ENCODE measurements around the gene PRTN3. TPM values are rescaled to one million over a fixed set of nuclear protein-coding genes. Genes with fewer than 3 reads are reported as not detected.
A peak's percentile ranks its signal among the peaks of the same experiment; 100 is the strongest.

The PRTN3 gene
- total and polyA plus RNA-seq, 2 of the 4 experiments (the other 2 are of a cell fraction), result not detected

DNA sequence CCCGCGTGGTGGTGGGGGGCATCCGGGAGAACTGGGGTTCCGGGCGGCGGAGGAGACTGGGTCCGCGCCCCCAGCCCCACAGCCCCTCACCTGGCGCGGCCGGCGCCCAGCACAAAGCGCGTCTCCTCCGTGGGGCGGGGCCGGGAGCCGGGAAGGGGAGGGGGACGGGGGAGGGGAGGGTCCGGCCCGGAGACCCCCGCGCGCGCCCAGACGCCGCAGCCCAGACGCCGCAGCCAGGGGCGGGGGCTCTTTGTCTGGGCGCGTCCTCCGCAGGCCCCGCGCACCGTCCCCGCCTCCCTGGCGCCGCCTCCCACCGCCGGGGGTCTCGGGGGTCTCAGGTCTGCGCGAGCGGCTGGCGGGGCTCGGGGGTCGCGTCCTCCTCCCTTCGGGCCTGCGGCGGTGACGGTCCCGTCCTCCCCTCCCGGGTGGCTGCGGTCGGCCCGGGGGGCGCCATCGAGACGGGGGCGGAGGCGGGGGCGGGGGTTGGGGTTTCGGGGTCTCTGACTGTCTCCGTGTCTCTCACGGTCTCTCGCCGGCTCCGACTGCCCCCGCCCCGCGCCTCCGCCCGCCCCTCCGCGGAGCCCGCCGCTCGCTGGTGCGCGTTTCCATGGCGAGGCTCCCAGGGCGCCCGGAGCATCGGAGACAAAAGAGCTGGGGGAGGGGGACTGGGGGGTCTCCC, 18.8 kb upstream of the PRTN3 start, which contains the start of gene PLPPR3:
TSS of gene PLPPR3 (minus strand) at position 131 of the 679 bp plus-strand sequence. CDS start 396 bp downstream, outside the sequence.
- H4K20me1 ChIP-seq (ENCODE audit: insufficient read depth, low read length), result no peaks in the 10 kb centered on the region
- no peak within 1 kb of the TSS for H2BK120ac ChIP-seq (ENCODE audit: low read depth, low read length)
- in situ Hi-C loops (cut with MboI; ENCODE audit: low sequenced_read_pairs), result no loop called here
- no peak within 1 kb of the TSS for H4K8ac ChIP-seq (ENCODE audit: low read depth in 2 of 2, low read length in 2 of 2)
- H4K91ac ChIP-seq (ENCODE audit: insufficient read depth, low read depth, low read length), result no peak within 1 kb of the TSS
- peaks cover 3% of the 10 kb centered on the region; the same call in 1 of the 2 replicates for H3K4me1 ChIP-seq (ENCODE audit: control insufficient read depth, insufficient read depth, low read length)
- BruUV-seq (replicated peaks), result no TSS peak
- dilution Hi-C loops (cut with HindIII; ENCODE audit: low sequenced_read_pairs, unreplicated experiment), result no loop called here
- ATAC-seq (ENCODE audit: low read depth), result peak; percentile 30
- no peak within 1 kb of the TSS for H2AK9ac ChIP-seq (replicated peaks; ENCODE audit: low read depth, low read length, poor library complexity)
- CTCF ChIA-PET, result no interaction called here
- H3K79me1 ChIP-seq (ENCODE audit: low read depth in 1 of 2, low read length in 2 of 2), result no peaks in the 10 kb centered on the region
- no peak within 1 kb of the TSS for H3K56ac ChIP-seq (ENCODE audit: extremely low read depth, insufficient read depth, low read length)
- no peak within 1 kb of the TSS; the same call in 1 of the 2 replicates for H3K27ac ChIP-seq (ENCODE audit: insufficient read depth, low read length)
- no peak within 1 kb of the TSS for H2BK20ac ChIP-seq (ENCODE audit: low read depth, low read length)
- no peak within 1 kb of the TSS for H3K9ac ChIP-seq (ENCODE audit: low read depth, low read length)
- H3K4me2 ChIP-seq (ENCODE audit: low read depth, low read length), result peak within 1 kb of the TSS; percentile 65
- H3K36me3 ChIP-seq (ENCODE audit: control insufficient read depth, insufficient read depth, low read length), result no peaks in the 10 kb centered on the region
- H3K9me1 ChIP-seq (ENCODE audit: insufficient read depth, low read length), result no peaks in the 10 kb centered on the region
- peaks cover 2% of the 10 kb centered on the region; the same call in 1 of the 2 replicates for H3K27me3 ChIP-seq (ENCODE audit: control insufficient read depth, insufficient read depth, low read length)
- H4K5ac ChIP-seq (ENCODE audit: low read depth, low read length), result no peak within 1 kb of the TSS
- no peak within 1 kb of the TSS for H2BK5ac ChIP-seq (ENCODE audit: low read depth, low read length, poor library complexity, severe bottlenecking)
- H3K23ac ChIP-seq (ENCODE audit: low read depth, low read length), result no peak within 1 kb of the TSS
- peak within 1 kb of the TSS; percentile 79 for H2AFZ ChIP-seq (replicated peaks; ENCODE audit: low read length, poor library complexity)
- no peaks in the 10 kb centered on the region for H3K9me3 ChIP-seq (ENCODE audit: control insufficient read depth, insufficient read depth, low read length)
- TF ChIP-seq, protein P1, sequence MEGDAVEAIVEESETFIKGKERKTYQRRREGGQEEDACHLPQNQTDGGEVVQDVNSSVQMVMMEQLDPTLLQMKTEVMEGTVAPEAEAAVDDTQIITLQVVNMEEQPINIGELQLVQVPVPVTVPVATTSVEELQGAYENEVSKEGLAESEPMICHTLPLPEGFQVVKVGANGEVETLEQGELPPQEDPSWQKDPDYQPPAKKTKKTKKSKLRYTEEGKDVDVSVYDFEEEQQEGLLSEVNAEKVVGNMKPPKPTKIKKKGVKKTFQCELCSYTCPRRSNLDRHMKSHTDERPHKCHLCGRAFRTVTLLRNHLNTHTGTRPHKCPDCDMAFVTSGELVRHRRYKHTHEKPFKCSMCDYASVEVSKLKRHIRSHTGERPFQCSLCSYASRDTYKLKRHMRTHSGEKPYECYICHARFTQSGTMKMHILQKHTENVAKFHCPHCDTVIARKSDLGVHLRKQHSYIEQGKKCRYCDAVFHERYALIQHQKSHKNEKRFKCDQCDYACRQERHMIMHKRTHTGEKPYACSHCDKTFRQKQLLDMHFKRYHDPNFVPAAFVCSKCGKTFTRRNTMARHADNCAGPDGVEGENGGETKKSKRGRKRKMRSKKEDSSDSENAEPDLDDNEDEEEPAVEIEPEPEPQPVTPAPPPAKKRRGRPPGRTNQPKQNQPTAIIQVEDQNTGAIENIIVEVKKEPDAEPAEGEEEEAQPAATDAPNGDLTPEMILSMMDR (conservative IDR thresholded peaks at IDR 0.05; ENCODE audit: low read depth, low read length), result no peak
- TF ChIP-seq, protein P2, sequence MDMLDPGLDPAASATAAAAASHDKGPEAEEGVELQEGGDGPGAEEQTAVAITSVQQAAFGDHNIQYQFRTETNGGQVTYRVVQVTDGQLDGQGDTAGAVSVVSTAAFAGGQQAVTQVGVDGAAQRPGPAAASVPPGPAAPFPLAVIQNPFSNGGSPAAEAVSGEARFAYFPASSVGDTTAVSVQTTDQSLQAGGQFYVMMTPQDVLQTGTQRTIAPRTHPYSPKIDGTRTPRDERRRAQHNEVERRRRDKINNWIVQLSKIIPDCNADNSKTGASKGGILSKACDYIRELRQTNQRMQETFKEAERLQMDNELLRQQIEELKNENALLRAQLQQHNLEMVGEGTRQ (IDR thresholded peaks at IDR 0.05; ENCODE audit: low read depth, low read length), result no peak
- TF ChIP-seq POLR2A (IDR thresholded peaks at IDR 0.05; ENCODE audit: low read depth, low read length) (no peak), MAZ (IDR thresholded peaks at IDR 0.05; ENCODE audit: borderline replicate concordance, low read depth, low read length) (no peak; the same call in 1 of the 2 replicates), CHD1 (IDR thresholded peaks at IDR 0.05; ENCODE audit: low read depth, low read length) (no peak), FOS (IDR thresholded peaks at IDR 0.05; ENCODE audit: low read depth, low read length) (no peak), RCOR1 (IDR thresholded peaks at IDR 0.05; ENCODE audit: insufficient replicate concordance, low read length) (no peak), CEBPB (IDR thresholded peaks at IDR 0.05; ENCODE audit: low read depth, low read length) (no peak), RAD21 (IDR thresholded peaks at IDR 0.05; ENCODE audit: low read length) (no peak), MAFK (IDR thresholded peaks at IDR 0.05; ENCODE audit: low read depth, low read length) (no peak), NFE2L2 (IDR thresholded peaks at IDR 0.05; ENCODE audit: low read depth, low read length) (no peak), BHLHE40 (IDR thresholded peaks at IDR 0.05; ENCODE audit: low read depth, low read length) (no peak), MXI1 (IDR thresholded peaks at IDR 0.05; ENCODE audit: borderline replicate concordance, low read depth, low read length) (no peak)
- TF ChIP-seq, protein P3, sequence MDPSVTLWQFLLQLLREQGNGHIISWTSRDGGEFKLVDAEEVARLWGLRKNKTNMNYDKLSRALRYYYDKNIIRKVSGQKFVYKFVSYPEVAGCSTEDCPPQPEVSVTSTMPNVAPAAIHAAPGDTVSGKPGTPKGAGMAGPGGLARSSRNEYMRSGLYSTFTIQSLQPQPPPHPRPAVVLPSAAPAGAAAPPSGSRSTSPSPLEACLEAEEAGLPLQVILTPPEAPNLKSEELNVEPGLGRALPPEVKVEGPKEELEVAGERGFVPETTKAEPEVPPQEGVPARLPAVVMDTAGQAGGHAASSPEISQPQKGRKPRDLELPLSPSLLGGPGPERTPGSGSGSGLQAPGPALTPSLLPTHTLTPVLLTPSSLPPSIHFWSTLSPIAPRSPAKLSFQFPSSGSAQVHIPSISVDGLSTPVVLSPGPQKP (IDR thresholded peaks at IDR 0.05; ENCODE audit: borderline replicate concordance, low read depth, low read length), result no peak
- H3K18ac ChIP-seq (ENCODE audit: low read depth, low read length), result no peak within 1 kb of the TSS; the same call in 1 of the 2 replicates
- no peak for DNase-seq
- H2BK15ac ChIP-seq (ENCODE audit: low read depth, low read length), result no peak within 1 kb of the TSS
- intact Hi-C loops (cut with micrococcal nuclease), result no loop called here
- H3K4me3 ChIP-seq (ENCODE audit: insufficient read depth, low read depth, low read length), result peak within 1 kb of the TSS; percentile 54
- H3K14ac ChIP-seq (replicated peaks; ENCODE audit: low read depth, low read length), result no peak within 1 kb of the TSS
- H3K4ac ChIP-seq (ENCODE audit: low read depth, low read length), result no peak within 1 kb of the TSS
- POLR2A ChIA-PET (ENCODE audit: unreplicated experiment), result no interaction called here
- H2AK5ac ChIP-seq (ENCODE audit: low read depth, low read length), result no peak within 1 kb of the TSS
- 0% methylated on average over 16 of the region's 86 CpGs; no CpG with 5 or more reads in 1 of the 2 experiments for WGBS, 2 experiments (ENCODE audit: extremely low coverage in 2 of 2, insufficient read length in 1 of 2)
